GM12873 (cell line): ENCODE results near the gene IL1A.

Experiments used
- CTCF ChIP-seq: IDR thresholded peaks from 2 replicates; pipeline ENCODE4 v1.5.1; 2012; ENCODE audit warnings: low read depth, mild to moderate bottlenecking, moderate library complexity, low read length, control low read depth; ENCODE audit not compliant: insufficient read depth; ENCODE audit errors: missing control alignments

The IL1A gene

GRCh38 chr2:112805542-112805941 lies 21.2 kb upstream of the IL1A start:
- TF ChIP-seq CTCF = no peak

GRCh38 chr2:112803691-112804521 lies 19.6 kb upstream of the IL1A start:
- no peak for TF ChIP-seq CTCF

GRCh38 chr2:112800881-112801583 lies 16.7 kb upstream of the IL1A start:
- TF ChIP-seq CTCF = no peak

- no peak for TF ChIP-seq CTCF
These were observed 15.0 kb upstream of the IL1A start for GRCh38 chr2:112798979-112799975.

GRCh38 chr2:112796486-112796885 lies 12.2 kb upstream of the IL1A start:
- TF ChIP-seq CTCF = no peak

- no peak for TF ChIP-seq CTCF
These were observed 11.5 kb upstream of the IL1A start for GRCh38 chr2:112795774-112796173.
